Duodenal mucosa (tissue), 2 donors: ENCODE results near the gene ADAP1.

Experiments used
- H3K27ac ChIP-seq: one replicate; pipeline ENCODE4 v1.7.0; 2013; ENCODE audit warnings: low read depth, low read length
- H3K27me3 ChIP-seq, 2 donors: one replicate each; pipeline ENCODE4 v1.7.0; 2013; ENCODE audit warnings: low read length in 2 of 2, control low read depth in 1 of 2; ENCODE audit not compliant: insufficient read depth in 2 of 2, control insufficient read depth in 1 of 2
- H3K36me3 ChIP-seq, 2 donors: one replicate each; pipeline ENCODE4 v1.7.0; 2013; ENCODE audit warnings: low read length in 2 of 2, control low read depth in 1 of 2; ENCODE audit not compliant: insufficient read depth in 2 of 2, control insufficient read depth in 1 of 2
- H3K4me1 ChIP-seq, 2 donors: one replicate each; pipeline ENCODE4 v1.7.0; 2013; ENCODE audit warnings: low read length in 2 of 2, control low read depth in 1 of 2; ENCODE audit not compliant: insufficient read depth in 2 of 2, control insufficient read depth in 1 of 2
- H3K4me3 ChIP-seq, 2 donors: one replicate each; pipeline ENCODE4 v1.7.0; 2013; ENCODE audit warnings: low read length in 2 of 2, low read depth in 1 of 2
- H3K9ac ChIP-seq, 2 donors: one replicate each; pipeline ENCODE4 v1.7.0; 2013; ENCODE audit warnings: low read length in 2 of 2, low read depth in 1 of 2
- H3K9me3 ChIP-seq, 2 donors: one replicate each; pipeline ENCODE4 v1.7.0; 2013; ENCODE audit warnings: low read length in 2 of 2, control low read depth in 1 of 2; ENCODE audit not compliant: control insufficient read depth in 1 of 2

ADAP1 gene

DNA sequence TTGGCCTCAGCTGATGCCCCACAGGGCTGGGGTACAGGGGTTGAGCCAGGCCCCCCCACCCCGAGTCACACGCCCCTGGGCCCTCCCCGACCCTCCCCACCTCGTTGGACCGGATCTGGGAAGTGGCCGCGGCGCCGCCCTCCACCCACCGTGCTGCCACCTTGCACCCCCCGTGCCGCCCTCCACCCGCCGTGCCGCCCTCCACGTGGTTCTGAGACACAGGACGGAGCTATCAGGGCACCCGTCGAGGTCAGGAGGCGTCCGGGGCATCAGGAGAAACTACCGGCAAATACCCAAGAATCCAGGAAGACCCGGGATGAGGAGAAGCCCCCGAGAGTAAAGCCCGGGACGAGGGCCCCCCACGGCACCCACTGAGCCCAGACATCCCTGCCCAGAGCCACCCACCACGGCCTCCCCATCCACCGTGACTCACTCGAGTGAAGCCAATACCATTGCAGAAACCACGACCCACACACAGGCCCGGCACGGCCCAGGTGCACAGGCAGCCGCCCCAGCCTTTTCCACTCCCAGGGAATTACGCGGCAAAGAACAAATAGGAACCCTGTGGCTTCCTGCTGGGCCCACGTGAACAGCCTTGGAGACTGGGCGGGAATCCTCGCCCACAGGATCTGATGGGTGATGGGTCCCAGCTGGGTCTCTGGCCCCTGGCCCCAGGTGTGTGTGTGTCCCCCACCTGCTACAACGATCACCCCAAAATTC is 34.0 kb downstream of the ADAP1 start:
- Histone ChIP-seq H3K27ac (peak overlapping the region; percentile 14), H3K27me3 (no peaks in the 10 kb centered on the region), H3K4me3 (no peak overlapping the region), H3K36me3 (peaks cover 0 to 4% of the 10 kb centered on the region in 2 donors), H3K4me1 (peaks cover 52 to 57% of the 10 kb centered on the region in 2 donors), H3K9ac (peak overlapping the region; percentile 4 to 13), H3K9me3 (no peaks in the 10 kb centered on the region)

- Histone ChIP-seq H3K27ac (no peak overlapping the region), H3K4me1 (peaks cover 53 to 55% of the 10 kb centered on the region in 2 donors), H3K36me3 (peaks cover 0 to 4% of the 10 kb centered on the region in 2 donors), H3K9ac (no peak overlapping the region), H3K4me3 (no peak overlapping the region), H3K9me3 (no peaks in the 10 kb centered on the region), H3K27me3 (no peaks in the 10 kb centered on the region)
Measured at GRCh38 chr7:919924-920341, 34.5 kb downstream of the ADAP1 start.

GRCh38 chr7:919114-919442 is 35.4 kb downstream of the ADAP1 start:
- Histone ChIP-seq H3K27ac (no peak overlapping the region), H3K27me3 (no peaks in the 10 kb centered on the region), H3K36me3 (peaks cover 0 to 4% of the 10 kb centered on the region in 2 donors), H3K9ac (no peak overlapping the region), H3K9me3 (no peaks in the 10 kb centered on the region), H3K4me1 (peaks cover 53 to 57% of the 10 kb centered on the region in 2 donors), H3K4me3 (no peak overlapping the region)

DNA sequence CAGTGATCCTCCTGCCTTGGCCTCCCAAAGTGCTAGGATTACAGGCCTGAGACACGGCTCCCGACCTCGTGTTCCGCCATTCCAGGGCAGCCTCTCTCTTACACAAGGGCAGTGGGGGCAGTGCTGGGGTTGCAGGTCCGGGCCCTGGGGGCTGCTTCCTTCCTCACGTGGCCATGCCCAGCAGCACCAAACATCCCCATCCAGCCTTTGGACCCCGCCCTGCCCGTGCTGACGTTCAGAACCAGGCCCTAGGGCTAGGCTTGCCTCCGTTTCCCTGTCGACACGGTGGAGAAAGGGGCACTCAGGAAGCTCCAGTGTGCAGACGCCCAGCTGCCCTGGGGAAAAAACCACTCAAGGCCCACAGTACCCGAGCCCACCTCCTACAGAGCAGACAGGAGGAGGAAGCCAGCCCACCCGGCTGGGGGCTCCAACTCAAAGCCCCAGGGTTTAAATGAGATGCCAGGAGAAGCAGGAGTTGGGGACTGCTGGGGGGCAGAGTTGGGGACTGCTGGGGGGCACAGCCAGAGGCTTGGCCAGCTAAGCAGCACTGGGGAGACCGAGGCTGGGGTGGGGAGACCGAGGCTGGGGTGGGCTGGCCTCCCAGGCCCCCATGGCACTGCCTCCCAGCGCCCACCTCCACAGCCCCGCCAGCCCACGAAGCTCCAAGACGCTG is 35.9 kb downstream of the ADAP1 start:
- Histone ChIP-seq H3K36me3 (peaks cover 0 to 4% of the 10 kb centered on the region in 2 donors), H3K4me3 (no peak overlapping the region)

DNA sequence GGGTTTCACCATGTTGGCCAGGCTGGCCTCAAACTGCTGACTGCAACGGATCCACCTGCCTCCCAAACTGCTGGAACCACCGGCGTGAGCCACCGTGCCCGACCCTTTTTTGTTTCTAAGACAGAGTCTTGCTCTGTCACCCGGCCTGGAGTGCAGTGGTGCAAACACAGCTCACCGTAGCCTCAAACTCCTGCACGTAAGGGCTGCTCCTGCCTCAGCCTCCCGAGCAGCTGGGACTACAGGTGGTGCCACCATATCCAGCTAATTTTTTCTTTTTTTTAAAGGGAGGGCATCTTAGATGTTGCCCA is 36.4 kb downstream of the ADAP1 start:
- Histone ChIP-seq H3K27ac (no peak overlapping the region), H3K9ac (no peak overlapping the region), H3K27me3 (no peaks in the 10 kb centered on the region), H3K4me3 (no peak overlapping the region), H3K36me3 (peaks cover 0 to 4% of the 10 kb centered on the region in 2 donors), H3K4me1 (peaks cover 47 to 50% of the 10 kb centered on the region in 2 donors), H3K9me3 (no peaks in the 10 kb centered on the region)

More for the DNA sequence above, 35.9 kb downstream of the ADAP1 start:
- Histone ChIP-seq H3K27me3 (no peaks in the 10 kb centered on the region), H3K9me3 (no peaks in the 10 kb centered on the region), H3K9ac (no peak overlapping the region), H3K4me1 (peaks cover 52 to 54% of the 10 kb centered on the region in 2 donors), H3K27ac (no peak overlapping the region)

GRCh38 chr7:917255-918117 is 37.0 kb downstream of the ADAP1 start:
- Histone ChIP-seq H3K27ac (no peak overlapping the region), H3K9ac (no peak overlapping the region), H3K27me3 (no peaks in the 10 kb centered on the region), H3K9me3 (no peaks in the 10 kb centered on the region), H3K36me3 (peaks cover 0 to 4% of the 10 kb centered on the region in 2 donors), H3K4me3 (no peak overlapping the region), H3K4me1 (peaks cover 43 to 45% of the 10 kb centered on the region in 2 donors)

GRCh38 chr7:916291-916941 is 38.1 kb downstream of the ADAP1 start:
- H3K9me3 ChIP-seq = no peaks in the 10 kb centered on the region
- peaks cover 0 to 4% of the 10 kb centered on the region in 2 donors for H3K36me3 ChIP-seq
- H3K4me1 ChIP-seq = peaks cover 32 to 34% of the 10 kb centered on the region in 2 donors
- no peaks in the 10 kb centered on the region for H3K27me3 ChIP-seq
- H3K4me3 ChIP-seq = no peak overlapping the region
- no peak overlapping the region for H3K27ac ChIP-seq
- no peak overlapping the region for H3K9ac ChIP-seq

DNA sequence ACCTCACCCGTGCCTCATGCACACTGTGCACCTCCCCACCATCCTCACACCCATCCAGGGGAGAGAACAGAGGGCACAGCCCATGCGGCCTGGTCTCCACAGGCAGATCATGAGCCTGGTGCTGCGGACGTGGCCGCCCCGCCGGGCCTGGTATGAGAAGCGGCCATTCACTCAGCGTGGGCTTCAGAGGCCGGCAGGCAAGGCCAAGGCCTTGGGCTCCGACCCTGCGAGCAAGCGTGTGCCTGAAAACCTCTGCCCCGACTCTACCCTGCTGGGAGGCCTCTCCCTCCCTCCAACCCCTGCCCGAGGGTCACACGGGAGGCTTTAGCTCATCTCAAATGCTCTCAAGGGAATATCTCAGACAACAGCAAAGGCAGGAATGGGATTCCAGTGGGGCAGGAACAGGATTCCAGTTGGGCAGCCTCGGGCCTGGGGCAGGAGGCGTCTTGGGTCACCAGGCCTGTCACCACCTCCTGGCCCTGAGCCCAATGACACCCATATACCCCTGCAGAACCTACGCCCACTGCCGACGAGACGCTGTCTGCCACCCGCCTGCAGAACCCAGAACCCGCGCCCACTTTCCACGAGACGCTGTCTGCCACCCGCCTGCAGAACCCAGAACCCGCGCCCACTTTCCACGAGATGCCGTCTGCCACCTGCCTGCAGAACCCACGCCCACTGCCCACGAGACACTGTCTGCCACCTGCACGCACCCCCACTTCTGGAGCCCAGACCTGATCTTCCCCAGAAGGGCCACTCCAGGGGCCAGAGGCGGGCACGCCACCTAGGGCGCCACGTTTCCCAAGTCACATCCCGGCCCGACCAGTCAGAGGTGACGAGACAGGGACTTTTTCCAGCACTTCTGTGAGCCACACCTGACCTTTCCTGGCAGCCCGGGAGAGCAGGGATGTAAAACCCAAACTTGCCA is 38.9 kb downstream of the ADAP1 start:
- no peak overlapping the region for H3K4me3 ChIP-seq
- H3K36me3 ChIP-seq = peaks cover 0 to 4% of the 10 kb centered on the region in 2 donors
- H3K9me3 ChIP-seq = no peaks in the 10 kb centered on the region
- no peak overlapping the region for H3K27ac ChIP-seq
- peaks cover 24 to 26% of the 10 kb centered on the region in 2 donors for H3K4me1 ChIP-seq
- H3K9ac ChIP-seq = peak overlapping the region in 1 of 2 donors; percentile 2
- H3K27me3 ChIP-seq = no peaks in the 10 kb centered on the region

DNA sequence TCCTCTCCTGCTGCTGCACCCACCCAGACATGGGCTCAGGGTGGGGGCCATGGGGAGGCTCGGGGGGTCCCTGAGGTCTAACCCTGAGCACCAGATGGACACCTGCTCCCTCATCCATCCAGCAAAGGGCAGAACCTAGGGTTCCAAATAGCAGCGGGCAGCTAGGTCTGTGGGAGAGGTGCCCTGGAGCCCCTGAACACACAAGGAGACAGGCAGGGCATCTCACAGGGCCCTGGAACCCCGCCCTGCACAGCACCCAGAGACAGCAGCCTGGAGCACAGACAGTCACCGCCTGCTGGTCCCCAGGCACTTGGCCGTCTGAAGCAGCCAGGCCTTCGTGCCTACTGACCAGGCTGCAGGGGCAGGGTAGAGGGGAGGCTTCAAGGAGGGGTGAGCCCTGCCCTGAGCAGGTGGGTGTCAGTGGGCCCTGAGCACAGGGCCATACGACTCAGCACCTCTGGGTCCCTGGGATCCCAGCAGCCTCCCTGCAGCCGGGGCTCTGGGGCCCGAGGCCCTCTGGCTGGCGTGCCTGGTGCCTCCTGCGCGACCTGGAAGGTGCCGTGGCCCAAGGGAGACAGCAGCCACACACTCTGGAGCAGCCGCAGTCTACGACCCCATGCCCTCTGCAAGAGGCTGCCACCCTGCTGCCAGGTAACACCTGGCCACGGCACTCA is 39.8 kb downstream of the ADAP1 start:
- Histone ChIP-seq H3K9ac (peak overlapping the region in 1 of 2 donors; percentile 2), H3K27ac (peak overlapping the region; percentile 73), H3K27me3 (no peaks in the 10 kb centered on the region), H3K9me3 (no peaks in the 10 kb centered on the region), H3K4me3 (no peak overlapping the region), H3K4me1 (peaks cover 20 to 27% of the 10 kb centered on the region in 2 donors), H3K36me3 (peaks cover 0 to 4% of the 10 kb centered on the region in 2 donors)
